GM18867 (cell line): ENCODE results near the gene GRIA4.
A peak's percentile ranks its signal among the peaks of the same experiment; 100 is the strongest.
"Not testable (repeated sequence)": the region's sequence is repeated elsewhere in the genome, so short reads cannot be mapped to it uniquely, and the experiment has no call there.

Experiments
- ATAC-seq: cut with Tn5 transposase; IDR thresholded peaks from one replicate; pipeline ENCODE4 v1.9.1; 2021; ENCODE audit warnings: mild to moderate bottlenecking, moderate library complexity; ENCODE audit not compliant: unreplicated experiment

The GRIA4 gene

DNA sequence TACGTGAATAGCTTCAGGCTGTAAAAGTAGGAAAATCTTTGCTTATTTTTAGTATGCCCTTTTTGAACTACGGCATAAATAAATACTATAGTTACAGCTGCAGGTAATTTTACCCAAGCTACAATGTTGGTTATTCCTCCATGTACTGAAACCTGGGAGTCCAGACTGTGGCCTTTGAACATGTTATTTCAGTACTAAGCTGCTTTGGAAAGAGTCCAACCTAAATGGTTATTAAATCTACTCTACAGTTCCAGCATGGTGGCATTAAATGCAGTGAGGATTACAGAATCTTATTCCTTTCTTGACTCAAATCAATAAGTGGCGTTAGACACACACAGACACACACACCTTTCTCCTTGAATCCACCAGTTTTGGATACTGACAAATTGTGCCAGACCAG is 247.1 kb downstream of the GRIA4 start:
- ATAC-seq, result no peak

DNA sequence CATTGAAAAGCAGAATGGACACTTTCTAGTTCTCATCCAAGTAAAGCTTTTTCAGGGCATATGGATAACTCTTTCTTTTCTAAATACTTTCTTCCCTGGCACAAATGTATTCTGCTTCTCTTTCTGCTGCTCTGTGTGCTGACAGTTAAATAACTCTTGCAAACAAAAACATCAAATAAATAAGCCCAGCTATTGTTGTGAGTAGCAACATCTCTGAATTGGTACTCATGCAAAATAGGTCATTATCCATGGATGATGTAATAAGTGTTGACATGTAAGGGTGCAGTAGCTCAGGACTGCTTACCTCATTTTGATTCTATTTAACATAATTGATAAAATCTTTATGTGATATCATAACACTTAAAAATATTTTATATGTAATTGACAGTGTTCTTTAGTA is 247.9 kb downstream of the GRIA4 start:
- ATAC-seq, result no peak

DNA sequence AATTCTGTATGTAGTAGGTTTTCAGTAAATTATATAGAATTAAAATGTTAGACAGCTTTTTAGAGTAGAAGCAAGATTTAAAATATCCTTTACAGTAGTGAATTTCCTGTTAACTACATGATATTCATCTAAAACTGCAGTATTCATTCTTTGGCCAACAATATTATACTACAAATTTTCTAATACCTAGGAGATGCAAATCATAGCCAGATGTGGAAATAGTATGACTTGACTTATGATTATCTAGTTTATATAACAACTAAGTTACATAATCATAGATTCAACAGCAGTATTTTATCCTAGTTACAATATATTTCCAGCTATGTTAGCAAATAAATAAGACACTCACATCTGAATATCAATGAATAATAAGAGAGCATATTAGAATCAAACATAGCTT is 249.0 kb downstream of the GRIA4 start:
- no peak for ATAC-seq

DNA sequence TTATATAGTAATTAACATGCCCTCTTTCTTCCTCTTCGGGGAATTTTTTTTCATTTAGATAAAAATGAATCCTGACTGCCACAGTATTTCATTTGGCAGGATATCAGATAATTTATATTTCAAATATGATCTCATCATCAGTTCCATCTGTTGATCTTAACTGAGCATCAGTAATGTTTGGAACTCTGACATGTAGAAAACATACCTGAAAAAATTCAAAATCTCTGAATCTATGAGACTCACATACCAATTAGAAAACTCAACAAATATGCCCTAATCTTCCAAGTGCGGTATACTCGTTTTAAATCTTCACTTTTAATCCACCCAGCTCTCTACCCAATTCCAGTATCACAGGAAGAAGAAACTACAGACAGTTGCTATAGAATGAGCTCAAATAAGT is 250.2 kb downstream of the GRIA4 start:
- no peak for ATAC-seq

DNA sequence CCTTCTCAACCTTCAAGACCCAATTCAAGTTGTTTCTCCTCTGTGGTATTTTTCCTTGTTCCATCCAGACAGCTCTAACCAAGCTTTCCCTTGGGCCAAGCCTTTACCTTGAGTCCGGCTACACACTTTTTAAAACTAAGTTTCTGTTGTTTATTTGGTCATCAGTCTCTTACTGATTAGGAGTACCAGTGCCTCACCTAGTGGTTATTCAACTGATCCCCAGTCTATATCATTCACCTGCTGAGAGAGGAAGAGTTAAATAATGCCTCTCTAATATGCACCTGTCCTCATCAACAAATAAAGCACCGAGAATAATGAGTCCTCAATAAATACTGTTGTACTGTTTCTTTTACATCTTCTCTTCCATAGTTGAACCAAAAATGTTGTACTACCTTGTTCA is 251.4 kb downstream of the GRIA4 start:
- no peak for ATAC-seq

DNA sequence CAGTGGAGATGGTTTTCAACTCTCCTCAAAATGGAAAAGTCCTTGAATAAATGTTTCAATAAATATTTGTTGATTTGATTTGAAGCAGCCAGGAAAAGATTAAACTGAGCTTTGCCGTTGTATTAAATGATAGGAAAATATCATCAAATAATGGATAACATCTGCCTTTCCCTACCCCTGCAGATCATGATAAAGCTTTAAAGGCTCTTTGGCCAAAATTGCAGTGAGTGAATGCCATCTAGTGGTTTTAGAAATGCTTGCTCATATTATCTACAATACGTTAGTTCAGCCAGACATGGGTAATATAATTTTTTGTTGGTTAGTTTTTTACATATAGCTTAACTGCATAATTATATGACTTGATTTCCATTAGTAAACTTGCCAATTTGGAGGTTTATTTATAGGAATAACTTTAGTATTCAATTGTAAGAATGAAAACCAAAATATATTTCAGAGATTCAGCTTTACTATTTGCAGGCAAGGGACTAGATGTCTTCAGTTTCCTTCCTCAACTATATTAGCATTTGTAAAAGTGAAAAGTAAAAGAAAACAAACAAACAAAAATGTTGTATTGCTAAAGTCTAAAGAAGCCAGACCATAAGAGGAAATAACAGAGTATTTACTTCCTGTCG is 253.0 kb downstream of the GRIA4 start:
- peak; percentile 85 for ATAC-seq

DNA sequence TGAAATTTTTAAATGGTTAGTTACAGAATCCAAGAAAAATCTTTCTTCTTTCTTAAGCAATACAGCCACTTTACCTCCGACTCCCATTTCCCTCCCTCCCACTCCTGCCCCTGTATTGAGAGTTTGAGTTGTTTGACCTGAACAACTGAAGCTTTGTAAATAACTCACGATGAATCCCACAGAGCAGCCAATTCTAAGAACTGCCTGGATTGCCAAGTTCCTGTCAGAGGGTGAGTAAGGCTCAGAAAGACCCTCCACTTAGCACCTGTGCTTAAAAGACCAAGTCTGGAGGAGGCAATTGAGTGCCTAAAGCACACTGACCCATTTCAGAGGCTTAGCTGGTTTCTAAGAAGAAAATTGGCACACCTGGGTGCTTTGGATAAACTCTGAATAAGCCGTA is 253.7 kb downstream of the GRIA4 start:
- ATAC-seq, result no peak

DNA sequence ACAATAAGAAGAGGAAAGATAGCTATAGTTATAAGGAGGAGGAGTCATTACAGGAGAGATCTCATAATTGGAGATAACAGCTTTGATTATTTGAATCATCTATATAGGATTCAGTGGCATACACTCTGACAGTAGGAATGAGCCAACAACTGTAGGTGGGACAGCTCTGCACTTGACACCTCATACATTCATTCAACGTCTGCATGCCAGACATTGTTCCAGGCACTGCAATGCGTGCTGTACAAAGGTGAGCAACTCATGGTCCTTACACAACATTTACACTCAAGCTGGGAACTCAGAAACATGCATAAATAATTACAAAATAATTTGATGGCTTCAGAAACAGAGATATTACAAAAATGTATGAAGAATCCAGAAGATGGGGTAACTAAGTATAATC is 257.9 kb downstream of the GRIA4 start:
- ATAC-seq, result no peak

DNA sequence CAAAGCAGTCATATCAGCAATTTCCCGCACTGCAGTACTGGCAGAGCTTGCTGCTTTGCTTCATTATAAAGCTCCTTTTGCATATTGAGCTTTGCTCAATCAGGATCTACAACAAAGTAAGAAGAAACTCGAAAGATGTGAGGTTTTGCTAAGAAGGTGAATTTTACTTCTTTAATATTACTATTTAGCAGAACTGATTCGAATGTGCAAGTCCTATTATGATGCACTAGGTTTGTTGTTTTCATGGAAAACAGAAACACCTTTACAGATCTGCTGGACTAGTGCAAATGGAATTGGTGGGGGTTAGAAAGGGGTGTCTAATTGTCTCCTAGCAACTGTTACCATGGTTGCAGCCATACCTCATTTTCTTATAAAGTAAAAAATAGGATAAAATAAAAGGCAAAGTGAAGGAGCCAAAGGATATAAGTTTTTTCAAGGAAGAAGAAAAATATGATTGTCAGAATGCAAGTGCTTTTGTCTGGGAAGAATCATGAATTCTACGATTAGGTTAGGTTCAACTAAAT is 259.0 kb downstream of the GRIA4 start:
- ATAC-seq, result no peak

DNA sequence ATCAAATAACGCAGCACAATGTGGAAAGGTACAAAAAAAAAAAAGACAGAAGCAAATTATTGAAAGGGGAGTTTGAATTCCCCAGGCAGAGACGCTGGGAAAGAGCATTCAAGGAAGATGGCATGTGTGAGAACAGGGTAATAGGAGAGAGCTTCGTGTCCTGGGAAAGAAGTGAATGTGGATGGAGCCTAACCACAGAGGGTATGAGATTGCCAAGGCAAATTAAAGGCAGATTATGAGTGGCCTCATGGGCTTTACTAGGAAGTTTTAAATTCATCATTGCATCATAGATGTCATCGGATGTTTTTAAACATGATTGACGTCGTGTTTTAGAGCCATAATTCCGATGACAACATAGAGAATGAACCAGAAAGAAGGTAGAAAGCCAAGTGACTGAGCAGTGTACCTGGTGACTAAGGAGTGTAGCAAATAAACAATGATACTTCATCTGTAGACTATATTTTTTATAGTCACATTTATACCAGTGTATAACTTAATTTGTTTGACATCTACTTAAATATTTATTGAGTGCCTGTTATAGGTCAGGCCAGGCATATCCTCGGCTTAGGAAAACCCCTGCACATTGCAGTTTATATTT is 260.7 kb downstream of the GRIA4 start:
- ATAC-seq, result no peak

DNA sequence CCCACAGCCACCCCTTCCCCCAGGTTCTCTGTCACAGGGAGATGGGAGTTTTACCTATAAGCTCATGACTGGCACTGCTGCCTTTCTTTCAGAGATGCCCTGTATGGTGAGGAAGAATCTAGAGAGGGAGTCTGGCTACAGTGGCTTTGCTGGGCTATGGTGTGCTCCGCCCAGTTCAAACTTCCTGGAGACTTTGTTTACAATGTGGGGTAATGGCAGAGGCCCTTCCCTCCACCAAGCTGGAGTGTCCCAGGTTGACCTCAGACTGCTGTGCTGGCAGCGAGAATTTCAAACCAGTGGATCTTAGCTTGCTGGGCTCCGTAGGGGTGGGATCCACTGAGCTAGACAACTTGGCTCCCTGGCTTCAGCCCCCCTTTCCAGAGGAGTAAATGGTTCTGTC is 268.6 kb downstream of the GRIA4 start:
- ATAC-seq, result no peak

DNA sequence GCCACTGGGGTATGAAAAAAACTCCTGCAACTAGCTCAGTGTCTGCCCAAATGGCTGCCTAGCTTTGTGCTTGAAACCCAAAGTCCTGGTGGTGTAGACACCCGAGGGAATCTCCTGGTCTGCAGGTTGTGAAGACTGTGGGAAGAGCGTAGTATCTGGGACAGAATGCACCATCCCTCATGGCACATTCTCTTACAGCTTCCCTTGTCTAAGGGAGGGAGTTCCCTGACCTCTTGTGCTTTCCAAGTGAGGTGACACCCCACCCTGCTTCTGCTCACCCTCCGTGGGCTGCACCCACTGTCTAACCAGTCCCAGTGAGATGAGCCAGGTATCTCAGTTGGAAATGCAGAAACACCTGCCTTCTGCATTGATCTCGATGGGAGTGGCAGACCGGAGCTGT is 269.1 kb downstream of the GRIA4 start:
- not testable (repeated sequence) for ATAC-seq

DNA sequence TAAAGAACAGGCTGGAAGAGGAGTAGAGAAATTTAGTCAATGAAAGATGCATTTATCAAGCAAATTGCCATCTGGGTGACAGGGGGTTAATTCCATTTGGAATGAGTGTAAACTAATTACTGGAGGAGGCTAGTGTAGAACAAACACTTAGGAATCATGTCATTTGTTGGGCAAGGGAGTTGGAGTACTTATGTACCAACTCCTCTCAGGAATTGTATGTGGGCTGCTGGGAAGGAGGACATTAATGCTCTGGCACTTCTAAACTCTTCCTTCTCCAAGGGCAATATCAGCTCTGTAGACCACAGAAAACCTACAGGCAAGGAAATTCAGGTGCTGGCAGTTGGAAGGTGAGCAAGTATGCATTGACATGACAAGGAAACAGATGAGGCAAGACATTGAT is 271.2 kb downstream of the GRIA4 start:
- no peak for ATAC-seq

DNA sequence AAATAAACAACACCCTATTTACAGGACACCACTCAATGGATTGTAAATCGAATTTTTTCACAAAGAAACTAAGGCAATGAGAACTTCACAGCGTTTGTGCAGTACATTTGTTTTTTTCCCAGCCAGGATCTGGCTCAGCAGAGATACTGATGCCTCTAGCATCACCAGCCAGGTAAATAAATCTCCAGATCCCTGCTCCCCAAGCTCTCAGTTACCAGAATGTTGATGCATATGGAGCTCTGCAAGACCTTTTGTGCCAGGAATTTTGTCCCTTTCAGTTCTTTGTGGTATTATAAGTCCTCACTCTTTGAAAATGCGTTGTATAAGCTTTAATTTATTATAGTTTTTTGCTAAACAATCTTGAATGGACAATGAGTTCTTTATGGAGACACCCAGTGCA is 274.6 kb downstream of the GRIA4 start:
- no peak for ATAC-seq

DNA sequence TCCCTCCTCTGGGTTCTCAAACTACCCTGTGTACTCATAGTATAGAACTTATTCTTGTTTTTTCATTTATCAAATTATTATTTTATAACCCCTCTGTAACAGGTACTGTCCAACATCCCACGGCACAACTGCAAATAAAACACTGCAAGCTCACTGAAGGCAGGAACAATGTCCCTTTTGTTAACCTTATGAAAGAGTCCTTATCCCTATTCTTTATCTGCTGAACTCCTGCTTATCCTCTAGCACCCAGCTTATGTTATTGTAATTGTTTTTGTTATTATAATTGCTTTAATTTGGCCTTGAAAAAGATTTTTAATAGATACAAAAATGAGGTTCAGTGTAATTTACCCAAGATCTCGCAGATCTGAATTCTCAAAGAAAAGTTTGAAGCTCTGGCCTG is 281.8 kb downstream of the GRIA4 start:
- ATAC-seq, result no peak

DNA sequence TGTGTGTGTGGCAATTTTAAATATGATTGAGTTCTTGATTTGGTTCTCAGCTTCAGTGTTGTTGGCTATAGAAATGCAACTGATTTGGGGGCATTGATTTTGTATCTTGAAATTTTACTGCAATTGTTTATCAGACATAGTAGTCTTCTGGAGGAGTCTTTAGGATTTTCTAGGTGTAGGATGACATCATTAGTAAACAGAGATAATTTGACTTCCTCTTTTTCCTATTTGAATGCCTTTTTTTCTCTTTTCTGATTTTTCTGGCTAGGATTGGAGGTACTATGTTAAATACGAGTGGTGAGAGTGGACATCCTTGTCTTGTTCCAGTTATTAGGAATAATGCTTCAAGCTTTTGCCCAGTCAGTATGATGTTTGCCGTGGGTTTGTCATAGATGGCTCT is 287.3 kb downstream of the GRIA4 start:
- no peak for ATAC-seq

DNA sequence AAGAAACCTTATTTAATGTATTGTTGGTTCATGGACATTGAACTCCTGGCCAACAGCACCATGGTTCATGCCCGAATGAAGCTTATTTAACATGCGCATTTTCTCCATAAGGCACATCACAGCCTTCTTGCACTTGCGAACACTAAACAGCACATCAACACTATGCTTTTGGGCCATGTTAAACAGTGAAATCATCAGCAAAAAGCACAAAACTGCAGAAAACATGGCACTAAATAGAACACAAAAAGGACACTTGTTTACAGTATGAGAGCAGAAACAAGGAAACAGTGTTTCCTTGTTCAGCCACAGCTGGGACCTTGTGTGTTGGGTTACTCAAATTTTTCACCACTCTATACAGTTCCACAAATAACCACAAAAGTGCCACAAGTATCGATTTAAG is 289.9 kb downstream of the GRIA4 start:
- ATAC-seq, result no peak

DNA sequence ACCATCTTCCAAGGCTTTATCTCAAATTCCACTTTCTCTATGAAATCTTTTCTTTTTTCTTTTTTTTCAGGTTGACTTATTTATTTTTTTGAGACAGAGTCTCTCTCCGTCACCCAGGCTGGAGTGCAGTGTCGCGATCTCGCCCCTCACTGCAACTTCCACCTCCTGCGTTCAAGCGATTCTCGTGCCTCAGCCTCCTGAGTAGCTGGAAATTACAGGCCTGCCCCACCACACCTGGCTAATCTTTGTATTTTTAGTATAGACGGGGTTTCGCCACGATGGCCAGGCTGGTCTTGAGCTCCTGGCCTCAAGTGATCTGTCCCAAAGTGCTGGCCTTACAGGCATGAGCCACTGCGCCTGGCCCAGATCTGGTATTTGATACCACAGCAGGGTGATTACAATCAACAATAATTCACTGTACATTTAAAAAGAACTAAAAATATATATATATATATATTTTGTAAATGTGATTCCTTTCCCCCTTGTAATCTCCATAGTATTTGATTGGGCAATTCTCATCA is 290.7 kb downstream of the GRIA4 start:
- ATAC-seq, result no peak

DNA sequence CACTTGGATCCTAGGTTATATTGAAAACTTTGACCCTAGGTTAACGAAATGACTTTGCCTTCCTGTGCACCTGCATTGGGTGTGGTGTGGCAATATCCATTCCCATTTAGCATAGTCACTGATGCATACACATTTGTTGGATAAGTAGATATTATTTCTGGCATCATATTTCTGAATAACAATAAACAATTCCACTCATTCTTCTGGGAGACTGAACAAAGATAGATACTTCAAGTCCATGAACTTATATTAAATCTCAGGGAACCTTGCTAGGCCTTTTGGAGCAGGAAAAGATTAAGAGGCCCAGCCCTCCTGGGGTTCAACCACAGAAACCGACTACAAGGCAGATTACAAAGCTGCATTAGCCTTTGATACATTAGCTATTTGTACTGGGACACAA is 293.2 kb downstream of the GRIA4 start:
- ATAC-seq, result no peak

DNA sequence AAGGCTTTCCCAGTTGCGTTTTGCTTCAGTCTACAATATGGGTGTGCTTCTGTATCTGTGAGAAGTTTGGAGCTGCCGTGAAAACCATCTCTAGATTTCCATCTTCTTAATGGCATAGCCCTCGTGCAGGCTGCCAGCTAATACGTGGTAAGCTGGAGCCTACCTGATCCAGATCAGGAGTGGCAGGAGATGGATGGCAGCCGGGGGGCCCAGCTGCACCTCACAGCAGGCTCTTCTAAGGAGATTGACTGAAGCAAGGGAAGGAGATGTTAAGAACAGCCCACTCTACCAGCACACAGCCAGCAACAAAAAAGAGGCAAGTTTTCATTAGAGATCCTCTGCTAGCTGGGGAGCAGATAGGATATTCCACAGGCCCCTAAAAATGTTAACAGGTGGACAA is 296.6 kb downstream of the GRIA4 start:
- no peak for ATAC-seq

DNA sequence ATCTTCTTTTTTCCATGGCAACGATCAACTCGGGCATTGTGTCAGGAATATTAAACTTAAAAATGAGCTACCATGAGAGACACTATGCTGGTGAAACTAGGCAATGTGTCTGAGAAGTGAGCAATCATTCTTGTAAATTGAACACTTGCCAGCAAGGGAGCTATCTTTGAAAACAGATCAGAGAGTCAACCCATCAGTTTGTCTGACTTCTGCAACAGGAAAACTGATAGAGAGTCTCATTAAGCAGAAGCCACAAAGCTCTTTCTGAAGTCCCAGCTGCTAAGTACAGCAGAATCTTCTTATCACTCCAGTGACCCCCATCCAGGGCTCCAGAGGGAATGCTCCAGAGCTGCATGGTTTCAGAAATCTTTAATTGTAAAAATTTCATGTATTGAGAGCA is 297.4 kb downstream of the GRIA4 start:
- no peak for ATAC-seq

DNA sequence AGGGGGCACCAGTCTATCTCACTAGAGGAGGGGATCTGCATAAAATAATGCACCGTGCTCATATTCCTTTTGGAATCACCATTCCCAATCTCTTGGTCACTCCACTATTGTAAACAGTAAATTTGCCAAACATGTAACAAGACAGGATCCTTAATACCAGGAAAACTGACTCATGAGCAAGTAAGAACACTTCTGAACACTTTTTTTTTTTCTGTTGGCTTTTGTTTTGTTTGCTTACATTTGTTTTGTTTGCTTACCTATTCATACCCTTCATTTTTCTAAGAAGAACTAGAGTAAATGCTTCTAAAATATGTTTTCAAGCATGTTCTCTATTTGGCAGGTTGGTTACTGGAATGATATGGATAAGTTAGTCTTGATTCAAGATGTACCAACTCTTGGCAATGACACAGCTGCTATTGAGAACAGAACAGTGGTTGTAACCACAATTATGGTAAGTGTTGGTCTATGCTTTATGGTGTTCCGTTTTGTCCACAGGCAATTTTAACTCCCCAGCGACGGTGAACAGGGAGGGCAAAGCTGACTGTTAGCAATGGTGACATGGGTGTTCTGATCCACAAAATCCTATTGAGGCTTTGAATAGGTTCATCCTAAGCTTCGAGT is 300.3 kb downstream of the GRIA4 start:
- no peak for ATAC-seq
